ENCODE results near the gene PTPRK.

Gene PTPRK

GRCh38 chr6:128379577-128379976 lies 140.8 kb downstream of the PTPRK start:
- DNase-seq, result no peak

- DNase-seq, result no peak
Measured at GRCh38 chr6:128376952-128377503, 143.4 kb downstream of the PTPRK start.

GRCh38 chr6:128371136-128371535 lies 149.3 kb downstream of the PTPRK start:
- DNase-seq, result no peak

GRCh38 chr6:128370072-128370471 lies 150.3 kb downstream of the PTPRK start:
- no peak for DNase-seq

DNA sequence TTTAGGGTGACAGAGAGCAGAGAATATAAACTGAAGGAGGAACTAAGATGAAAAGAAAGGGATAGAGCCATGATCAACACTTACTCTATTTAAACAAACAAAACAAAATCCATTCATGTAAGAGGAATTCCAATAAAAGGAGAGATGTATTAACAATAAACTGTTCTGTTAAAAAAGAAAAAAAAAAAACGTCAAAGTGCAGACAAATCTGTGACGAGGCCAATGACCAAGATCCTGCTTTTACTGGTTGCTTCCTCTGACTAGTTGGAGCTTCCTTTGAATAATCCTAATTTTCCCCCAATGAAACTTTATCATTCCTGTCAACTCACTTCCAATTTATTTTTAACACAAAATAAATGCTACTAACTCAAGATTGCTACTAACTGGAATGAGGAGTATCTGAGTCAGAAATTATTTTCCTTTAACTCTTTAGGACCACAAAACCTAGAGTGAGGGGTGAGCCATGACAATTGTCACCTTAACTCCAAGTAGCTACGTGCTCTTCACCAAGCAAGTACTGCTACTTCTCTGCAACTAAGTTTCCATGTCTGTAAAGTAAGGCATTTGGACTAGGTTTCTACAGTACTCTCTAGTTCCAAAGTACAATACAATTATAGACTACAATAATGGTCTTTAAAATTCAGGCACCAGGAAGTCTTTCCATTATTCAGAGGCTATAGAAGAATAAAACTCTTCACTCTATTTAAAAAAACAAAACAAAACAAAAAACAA lies 152.0 kb downstream of the PTPRK start:
- DNase-seq, result no peak

DNA sequence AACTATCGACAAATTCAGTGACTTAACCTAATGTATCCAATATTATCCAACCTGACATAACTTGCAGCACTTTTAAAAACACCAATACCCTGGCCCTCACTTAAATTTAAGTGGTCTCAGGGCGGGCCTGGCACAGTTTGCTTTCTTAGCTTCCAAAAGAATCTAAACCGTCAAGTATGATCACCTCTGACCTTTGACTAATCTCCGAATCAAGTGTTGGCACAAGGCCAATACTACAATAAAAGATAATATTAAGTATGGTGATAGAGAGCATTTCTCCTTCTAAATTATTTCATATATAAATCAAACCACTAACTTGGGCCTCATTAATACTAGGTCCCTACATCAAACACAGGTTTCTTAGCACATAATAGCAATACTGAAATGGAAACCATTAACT lies 153.0 kb downstream of the PTPRK start:
- DNase-seq, result peak; percentile 46

- DNase-seq, result no peak
Measured at GRCh38 chr6:128365520-128366160, 154.8 kb downstream of the PTPRK start.

DNA sequence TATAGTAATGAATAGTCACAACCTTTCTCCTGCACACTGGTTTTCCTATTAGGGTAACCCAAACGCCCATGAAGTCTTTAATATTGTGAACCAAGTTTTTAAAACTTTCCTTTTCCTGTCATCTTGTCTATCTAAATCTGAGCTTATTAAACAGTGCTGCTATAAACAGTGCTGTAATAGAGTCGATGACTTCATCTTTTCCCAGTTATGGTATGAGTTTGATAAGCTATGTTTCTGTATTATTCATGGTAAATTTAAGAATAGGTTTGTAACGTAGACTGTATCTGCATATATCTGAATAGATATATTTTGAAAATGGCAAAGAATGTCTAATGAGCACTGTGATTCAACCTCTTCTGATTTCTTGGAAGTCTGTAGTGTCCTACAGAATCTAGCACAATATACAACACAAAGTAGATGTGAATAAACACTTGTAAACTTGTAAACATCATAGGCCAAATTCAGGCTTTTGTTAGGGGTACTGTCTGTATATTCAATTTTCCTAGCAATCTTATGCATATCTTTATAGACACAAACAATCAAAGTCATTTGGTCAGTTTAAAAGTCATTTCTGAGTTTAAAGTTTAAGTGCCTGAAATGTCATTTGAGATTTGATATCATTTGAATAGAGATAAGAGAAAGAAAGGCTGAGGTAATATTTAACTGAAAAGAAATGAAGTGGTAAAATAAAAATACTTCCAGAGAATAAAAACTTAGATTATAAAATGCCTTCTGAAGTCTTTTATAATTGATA lies 155.5 kb downstream of the PTPRK start:
- DNase-seq, result no peak

GRCh38 chr6:128363020-128363813 lies 157.2 kb downstream of the PTPRK start:
- DNase-seq, result no peak

- no peak for DNase-seq
Measured at GRCh38 chr6:128361378-128361777, 159.0 kb downstream of the PTPRK start.

DNA sequence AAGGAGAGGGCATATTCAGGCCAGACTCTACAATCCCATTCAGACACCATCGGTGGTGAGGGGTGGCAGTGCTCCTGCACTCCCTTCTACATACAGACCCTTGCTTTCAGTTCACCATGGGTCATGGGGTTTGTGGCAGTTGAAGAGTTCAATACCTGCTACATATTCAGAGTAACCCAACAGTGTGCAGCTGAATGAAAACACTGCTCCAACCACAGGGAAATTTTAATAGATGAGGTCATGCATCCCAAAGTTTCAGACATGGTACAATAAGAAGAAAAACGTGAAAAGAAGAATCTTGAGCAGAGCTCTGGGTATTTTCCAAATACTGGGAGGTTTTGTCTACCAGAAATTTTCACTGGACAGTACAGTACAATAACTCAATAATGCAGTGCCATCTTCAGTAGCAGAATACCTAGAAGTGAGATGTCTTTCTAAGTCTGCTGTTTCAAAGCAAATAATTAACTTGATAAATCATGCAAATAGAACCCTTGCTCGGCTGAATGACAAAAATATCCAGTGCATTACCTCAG lies 162.1 kb downstream of the PTPRK start:
- DNase-seq, result no peak

DNA sequence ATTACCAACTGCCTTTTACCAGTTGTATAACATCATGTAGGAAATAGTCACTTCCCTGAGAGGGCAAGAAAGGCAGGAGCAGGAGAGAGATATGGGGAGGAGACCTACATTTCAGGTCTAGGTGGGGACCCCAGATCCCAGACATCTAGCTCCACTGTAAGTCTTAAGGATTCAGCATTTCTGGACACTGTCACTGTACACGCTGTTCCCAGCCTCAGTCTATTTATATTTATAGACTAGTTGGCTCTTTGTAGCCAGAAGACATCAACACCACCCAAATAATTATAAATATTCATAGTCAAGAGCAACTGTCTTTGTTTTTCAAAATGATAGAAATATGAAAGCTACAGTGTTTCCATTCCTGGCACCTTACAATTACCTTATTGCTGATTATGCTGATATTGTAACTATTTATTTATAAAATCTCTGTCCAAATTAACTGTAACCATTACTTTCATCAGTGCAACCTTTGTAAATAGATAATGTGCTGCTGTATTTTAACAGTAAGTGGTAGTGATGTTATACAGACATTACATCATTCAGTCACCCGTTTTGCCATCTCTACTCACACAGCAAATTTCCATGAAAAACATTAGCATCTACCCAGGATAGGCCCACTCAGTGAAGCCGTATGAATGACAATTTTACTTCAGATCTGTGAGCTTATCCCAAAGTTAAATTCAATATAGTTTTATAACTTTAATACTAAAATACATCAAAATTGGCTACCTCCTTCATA lies 162.8 kb downstream of the PTPRK start:
- no peak for DNase-seq

DNA sequence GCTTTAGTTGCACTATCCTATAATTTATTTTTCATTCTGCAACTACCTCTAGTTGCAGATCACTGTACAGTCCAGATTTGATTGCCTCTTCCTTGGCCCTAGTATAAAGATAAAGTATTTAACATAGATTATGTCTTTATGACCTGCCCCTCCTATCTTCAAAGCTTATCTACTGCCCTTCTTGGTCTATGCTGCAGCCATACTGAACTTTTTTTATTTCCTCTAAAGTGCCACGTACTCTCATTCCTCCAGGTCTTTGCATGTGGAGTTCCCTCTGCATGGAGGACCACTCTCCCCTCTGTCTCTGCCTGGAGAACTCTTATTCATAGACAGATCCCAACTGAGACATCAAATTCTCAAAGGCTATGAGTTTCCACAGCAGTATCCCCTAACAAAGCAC lies 168.0 kb downstream of the PTPRK start:
- DNase-seq, result no peak

- DNase-seq, result no peak
Measured at GRCh38 chr6:128351255-128351514, 169.2 kb downstream of the PTPRK start.

DNA sequence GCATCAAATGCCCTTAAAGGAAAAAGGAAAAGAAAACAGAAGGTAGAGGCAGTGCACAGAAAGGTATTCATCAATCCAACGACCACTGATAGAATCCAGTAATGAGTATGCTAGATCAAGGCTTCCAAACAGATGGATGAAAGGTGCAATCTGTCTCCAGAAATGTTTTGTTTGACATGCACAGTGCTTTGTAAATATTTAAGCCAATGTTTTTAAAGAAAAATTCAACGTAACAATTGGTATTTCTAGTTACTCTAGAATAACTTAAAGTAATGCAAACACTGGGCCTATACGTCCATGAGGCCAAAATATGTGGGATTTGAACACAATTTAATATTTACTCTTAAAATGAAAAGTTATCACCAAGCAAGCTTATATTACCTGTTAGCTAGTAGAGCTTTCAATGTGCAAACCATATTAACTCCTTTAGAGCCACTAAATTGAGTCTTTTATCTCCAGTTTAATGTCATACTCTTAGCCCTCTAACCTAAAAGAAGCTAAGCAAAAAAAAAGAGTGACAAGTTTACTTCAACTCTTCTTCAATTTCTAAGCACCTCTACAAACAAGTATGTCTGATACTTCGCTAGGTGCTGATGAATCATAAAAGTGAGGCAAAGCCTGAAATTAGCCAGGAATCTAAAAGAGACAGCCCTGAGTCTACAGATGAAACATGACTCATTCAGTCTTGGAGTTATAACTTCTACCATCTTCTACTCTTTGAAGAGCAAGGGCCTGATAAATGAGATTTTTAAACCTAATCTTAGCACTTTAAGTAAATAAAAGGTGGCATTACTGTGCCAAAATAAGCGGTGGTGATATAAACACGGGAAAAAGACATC lies 169.8 kb downstream of the PTPRK start:
- no peak for DNase-seq

DNA sequence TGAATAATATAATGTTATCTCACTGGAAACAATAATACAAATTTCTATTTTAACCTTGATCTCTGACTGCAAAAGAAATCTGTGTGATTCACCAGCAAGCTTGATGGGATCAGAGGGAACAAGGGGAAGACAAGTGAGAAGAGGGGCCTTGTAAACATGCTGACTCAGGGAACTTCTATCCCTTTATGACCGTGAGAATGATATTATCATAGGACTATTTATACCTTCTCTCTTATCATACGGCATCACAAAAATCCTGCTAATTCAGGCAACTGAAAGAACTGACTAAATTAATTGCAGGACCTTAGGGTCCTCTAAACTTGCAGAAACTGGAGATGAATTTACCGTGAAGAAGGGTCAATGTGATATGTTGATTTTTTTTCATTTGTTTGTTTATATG lies 173.3 kb downstream of the PTPRK start:
- no peak for DNase-seq

GRCh38 chr6:128346569-128346968 lies 173.8 kb downstream of the PTPRK start:
- DNase-seq, result no peak

DNA sequence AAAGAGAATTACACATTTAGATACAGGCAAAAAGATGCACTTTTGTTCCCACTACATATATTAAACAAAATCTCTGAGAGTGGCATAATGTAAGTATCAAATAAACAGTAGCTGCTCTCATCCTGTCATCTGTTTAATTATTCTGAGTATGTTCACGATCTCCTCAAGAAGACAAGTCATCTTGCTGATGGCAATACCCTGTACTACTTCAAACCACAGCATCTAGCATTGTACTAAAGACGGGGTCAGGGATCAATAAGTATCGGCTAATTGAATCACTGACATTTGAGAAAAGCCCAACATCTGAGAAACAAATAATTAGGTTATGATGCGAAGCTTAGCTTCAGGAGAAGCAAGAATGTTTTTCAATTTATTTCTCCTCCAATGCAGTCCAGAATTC lies 175.1 kb downstream of the PTPRK start:
- DNase-seq, result no peak

DNA sequence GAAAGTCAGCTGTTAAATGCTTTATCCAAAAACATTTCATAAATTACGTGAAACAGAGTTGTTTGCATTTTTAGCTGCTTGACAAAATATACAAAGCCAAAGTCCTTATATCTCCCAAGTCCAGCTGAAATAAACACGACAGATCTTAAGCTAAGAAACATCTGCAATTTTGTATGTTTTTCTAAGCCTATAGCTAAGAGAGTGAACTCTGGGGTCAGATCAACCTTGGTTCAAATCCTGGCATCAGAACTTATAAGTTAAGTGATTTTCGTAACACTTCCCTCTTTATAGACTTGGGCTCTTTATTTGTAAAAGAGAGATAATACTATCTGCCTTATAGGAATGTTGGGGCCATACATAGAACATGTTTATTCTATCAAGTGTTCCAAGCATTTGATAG lies 176.7 kb downstream of the PTPRK start:
- DNase-seq, result no peak

DNA sequence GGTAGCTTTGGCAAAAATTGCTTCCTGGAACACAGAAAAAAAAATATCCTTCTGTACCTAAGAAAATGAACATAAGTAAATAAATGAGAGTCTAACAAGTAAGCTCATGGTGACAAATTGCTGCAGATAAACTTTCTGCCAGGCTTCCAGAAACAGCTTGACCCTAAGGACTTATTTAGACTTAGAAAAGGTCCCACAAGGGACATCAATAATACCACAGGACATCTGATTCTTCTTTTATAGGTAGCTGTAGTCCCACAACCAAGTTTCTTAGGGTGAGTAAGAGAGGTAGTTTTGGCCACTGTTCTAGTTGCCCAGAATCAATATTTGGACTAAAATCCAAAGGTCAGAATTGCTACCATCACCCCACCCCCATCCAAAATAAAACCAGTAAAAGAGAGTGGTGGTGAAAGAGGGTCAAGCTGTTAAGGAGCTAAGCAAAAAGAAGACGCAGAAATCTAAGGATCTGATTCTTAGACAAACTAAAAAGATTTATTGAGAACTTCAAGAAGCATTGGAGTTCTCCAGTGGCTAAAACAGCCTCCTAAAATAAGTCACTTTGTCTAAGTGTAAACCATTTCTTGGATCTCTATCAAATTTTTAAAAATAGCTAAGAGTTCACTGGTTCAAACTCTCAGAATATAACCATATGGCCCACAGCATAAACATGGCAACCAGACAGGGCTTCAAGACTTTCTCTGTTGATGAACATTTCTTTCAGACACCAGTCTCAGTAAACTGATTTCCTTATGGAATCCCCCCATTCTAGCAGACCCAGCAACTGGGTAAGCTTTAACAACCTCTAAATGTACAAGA lies 180.6 kb downstream of the PTPRK start:
- no peak for DNase-seq
